GM10248 (cell line): Measurements from ENCODE around the gene NDOR1.

Experiments
- CTCF ChIA-PET: fragments of 300-600 bp; sonication (Branson Sonifier 250); formaldehyde crosslinking; extraction: SDS; loops from one replicate; lab custom pipeline; 2021; ENCODE audit warnings: antibody characterized with exemption; lab: Yijun Ruan, JAX
- POLR2A ChIA-PET: fragments of 350-650 bp; sonication (Branson Sonifier 250); formaldehyde crosslinking; extraction: SDS; loops from one replicate; lab custom pipeline; 2020; ENCODE audit warnings: antibody characterized with exemption; lab: Yijun Ruan, JAX
- DNase-seq: peaks from one replicate; pipeline ENCODE4 v3.0.0; 2012; ENCODE audit errors: extremely low spot score
- TF ChIP-seq, protein P1 (sequence below): IDR thresholded peaks from 2 replicates; pipeline ENCODE4 v1.5.1; 2012; ENCODE audit warnings: mild to moderate bottlenecking, low read depth; ENCODE audit errors: extremely low read depth, missing control alignments, control extremely low read depth

The NDOR1 gene

DNA sequence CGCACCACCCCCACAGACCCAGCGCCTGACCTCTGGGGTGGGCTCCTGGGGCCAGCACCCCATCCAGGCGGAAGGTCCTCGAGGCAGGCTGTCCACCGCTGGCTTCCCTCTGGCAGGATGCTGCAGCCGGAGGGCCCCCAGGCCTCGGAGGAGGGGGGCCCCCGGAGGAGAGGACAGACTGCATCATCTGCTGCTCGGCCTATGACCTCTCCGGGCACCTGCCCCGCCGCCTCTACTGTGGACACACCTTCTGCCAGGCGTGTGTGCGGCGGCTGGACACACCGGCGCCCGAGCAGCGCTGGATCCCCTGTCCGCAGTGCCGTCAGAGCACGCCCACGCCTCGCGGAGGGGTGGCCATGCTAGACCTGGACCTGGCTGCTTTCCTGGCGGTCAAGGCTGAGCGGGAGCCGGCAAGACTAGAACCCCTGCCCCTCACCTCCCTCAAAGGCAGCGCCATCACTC is 23.0 kb downstream of the NDOR1 start:
- TF ChIP-seq, protein P1, sequence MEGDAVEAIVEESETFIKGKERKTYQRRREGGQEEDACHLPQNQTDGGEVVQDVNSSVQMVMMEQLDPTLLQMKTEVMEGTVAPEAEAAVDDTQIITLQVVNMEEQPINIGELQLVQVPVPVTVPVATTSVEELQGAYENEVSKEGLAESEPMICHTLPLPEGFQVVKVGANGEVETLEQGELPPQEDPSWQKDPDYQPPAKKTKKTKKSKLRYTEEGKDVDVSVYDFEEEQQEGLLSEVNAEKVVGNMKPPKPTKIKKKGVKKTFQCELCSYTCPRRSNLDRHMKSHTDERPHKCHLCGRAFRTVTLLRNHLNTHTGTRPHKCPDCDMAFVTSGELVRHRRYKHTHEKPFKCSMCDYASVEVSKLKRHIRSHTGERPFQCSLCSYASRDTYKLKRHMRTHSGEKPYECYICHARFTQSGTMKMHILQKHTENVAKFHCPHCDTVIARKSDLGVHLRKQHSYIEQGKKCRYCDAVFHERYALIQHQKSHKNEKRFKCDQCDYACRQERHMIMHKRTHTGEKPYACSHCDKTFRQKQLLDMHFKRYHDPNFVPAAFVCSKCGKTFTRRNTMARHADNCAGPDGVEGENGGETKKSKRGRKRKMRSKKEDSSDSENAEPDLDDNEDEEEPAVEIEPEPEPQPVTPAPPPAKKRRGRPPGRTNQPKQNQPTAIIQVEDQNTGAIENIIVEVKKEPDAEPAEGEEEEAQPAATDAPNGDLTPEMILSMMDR, result no peak
- POLR2A ChIA-PET, result no interaction called here
- no peak for DNase-seq
- CTCF ChIA-PET, result interaction anchor here (1.4 to 6.9 kb wide), 14 partner anchors 9 to 193 kb away, joined by 3 to 92 read pairs (median 8); partner anchors contain the start of genes MAN1B1, SSNA1 and TUBB4B

- no peak for DNase-seq
- ChIA-PET POLR2A (interaction anchor here (0.7 to 1.3 kb wide), 2 partner anchors 11 to 14 kb away, joined by 3 to 9 read pairs; partner anchors contain the start of gene TUBB4B), CTCF (interaction anchor here (0.9 to 3.6 kb wide), 5 partner anchors 12 to 194 kb away, joined by 3 to 18 read pairs (median 5); partner anchors contain the start of genes SSNA1 and TUBB4B)
- TF ChIP-seq, protein P1, result no peak
These were observed 23.7 kb downstream of the NDOR1 start for GRCh38 chr9:137228968-137229896.

DNA sequence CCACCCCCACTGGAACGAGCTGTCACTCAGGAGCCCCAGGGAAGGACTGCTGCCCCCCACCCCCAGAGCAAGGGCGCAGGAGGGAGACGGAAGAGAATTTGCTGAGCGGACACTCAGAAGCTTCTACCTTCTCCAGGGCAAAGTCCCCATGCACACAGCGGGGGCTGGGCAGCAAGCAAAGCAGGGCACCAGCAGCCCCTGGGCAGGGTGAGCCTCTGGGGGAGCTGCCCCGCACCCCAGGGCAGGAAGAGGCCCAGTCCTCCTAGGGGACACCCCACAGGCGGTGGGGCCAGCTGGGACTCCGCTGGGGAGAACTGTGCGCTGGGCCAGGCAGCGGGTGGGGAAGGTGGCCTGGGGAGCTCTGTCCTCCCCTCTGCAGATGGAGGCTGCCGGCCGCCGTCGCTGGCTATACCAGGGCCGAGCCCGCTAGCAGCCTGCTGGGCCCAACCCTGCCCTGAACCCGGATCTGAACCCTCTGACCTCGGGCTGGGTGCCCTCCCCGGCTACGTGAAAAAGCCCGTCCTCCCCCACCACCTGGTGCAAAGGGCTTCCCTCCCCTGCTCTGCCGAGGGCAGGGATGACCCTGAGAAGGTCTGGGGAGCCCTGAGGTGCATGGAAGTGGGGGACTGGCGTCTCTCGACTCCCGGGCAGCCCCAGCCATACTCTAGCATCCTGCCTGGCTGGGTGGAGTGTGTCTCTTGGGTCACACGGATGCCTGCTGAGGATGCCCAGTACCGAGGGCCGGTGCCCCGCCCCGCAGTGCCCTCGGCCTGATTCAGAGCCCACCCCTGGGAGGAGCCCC is 24.6 kb downstream of the NDOR1 start:
- CTCF ChIA-PET, result interaction anchor here (0.9 to 3.6 kb wide), 6 partner anchors 11 to 195 kb away, joined by 3 to 18 read pairs (median 4); partner anchors contain the start of genes SSNA1 and TUBB4B
- TF ChIP-seq, protein P1, result no peak
- DNase-seq, result no peak
- POLR2A ChIA-PET, result interaction anchor here (0.7 to 1.3 kb wide), 2 partner anchors 11 to 13 kb away, joined by 3 to 9 read pairs; partner anchors contain the start of gene TUBB4B

DNA sequence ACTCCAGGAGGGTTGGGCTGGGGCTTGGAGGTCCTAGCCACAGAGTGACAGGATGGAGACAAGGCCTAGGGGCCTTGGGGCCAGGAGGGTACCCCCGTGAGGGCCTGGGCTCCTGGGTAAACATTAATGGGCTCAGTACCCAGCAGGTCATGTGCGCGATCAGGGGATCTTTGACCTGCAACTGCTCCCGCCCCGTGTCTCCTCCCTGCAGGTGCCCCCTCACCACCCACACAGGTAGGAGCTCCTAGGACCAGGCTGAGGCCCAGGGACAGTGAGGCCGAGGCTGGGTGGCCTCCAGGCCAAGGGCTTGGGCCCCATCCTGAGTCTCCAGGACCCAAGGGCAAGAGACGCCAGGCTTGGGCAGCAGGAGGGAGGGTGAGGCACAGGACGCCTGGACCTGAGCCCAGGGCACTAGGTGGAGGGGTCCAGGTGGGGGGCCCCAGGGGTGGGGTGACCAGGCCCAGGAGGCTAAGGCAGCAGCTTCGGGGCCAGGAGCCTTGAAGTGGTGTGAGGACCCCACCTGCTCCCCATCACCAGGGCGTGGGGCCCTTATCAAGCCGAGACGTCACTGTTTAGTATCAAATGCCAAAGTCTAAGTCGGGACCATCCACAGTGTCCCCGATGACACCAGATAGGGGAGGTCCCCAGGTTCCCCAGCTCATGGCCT is 25.3 kb downstream of the NDOR1 start, which contains the start of gene SLC34A3:
SLC34A3 (plus strand) TSS at position 197 of the 667 bp plus-strand sequence. CDS start 802 bp downstream, outside the sequence.
- TF ChIP-seq, protein P1, result no peak
- POLR2A ChIA-PET, result interaction anchor here (1.1 kb wide), 1 partner anchor 10 kb away, joined by 4 read pairs; no protein-coding TSS in a partner anchor
- DNase-seq, result no peak
- CTCF ChIA-PET, result interaction anchor here (1.0 to 1.9 kb wide), 3 partner anchors 10 to 196 kb away, joined by 3 to 5 read pairs (median 4); partner anchors contain the start of gene TUBB4B

DNA sequence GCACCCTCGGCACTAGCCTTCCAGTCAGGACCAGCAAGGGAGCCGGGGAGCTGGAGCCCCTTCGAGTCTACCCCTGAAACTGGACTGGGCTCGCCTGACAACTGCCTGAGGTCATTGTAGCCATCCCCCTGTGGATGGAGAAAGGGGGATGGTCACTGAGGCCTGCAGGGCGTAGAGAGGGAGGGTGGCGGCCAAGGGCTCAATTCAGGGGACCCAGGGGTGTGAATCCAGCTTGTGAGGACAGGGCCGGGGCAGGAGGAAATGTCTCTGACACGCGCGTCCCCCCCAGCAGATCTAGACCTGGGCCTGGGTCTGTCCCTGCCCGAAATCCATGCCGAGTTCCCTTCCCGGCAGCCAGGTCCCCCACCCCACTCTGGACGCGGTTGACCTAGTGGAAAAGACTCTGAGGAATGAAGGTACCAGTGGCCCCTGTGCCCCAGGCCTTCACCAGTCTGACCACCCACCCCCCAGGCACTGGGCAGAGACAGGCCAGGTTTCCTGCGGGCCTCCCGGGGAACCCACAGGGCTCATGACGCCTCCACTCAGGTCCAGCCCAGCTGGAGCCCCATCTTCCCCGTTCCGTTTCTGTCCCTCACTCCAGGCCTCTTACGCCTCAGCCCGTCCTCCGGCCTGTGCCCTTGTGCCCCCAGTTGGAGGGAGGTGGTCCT is 26.0 kb downstream of the NDOR1 start:
- ChIA-PET CTCF (interaction anchor here (1.0 kb wide), 1 partner anchor 196 kb away, joined by 3 read pairs; no protein-coding TSS in a partner anchor), POLR2A (interaction anchor here (1.1 kb wide), 1 partner anchor 9 kb away, joined by 4 read pairs; no protein-coding TSS in a partner anchor)
- TF ChIP-seq, protein P1, result no peak
- no peak for DNase-seq
